ENCODE data around the gene ARHGEF19.

ARHGEF19 gene

GRCh38 chr1:16153096-16153998 is 59.1 kb downstream of the ARHGEF19 start:
- in situ Hi-C loops (cut with HindIII; ENCODE audit: low sequenced_read_pairs) = no loop called here

GRCh38 chr1:16152481-16153087 is 59.9 kb downstream of the ARHGEF19 start:
- in situ Hi-C loops (cut with HindIII; ENCODE audit: low sequenced_read_pairs) = no loop called here

DNA sequence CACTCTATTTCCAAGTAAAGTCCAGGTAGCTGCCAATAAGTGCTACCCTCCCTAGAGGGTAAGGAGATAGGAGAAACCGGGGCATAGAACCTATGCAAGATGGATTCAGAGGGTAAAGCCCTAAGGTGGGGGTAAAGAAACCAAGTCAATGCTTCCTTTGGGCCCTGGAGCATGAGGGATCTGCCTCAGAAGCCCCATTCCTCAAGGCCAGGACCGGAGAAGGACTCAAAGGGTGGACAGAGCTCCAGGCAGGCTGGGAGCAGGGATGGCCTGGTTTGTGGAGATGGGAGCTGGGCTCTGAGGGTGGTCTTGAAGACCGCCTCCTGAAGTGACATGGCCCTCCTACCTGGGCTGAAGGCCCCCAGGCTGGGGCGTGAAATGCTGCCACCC is 60.5 kb downstream of the ARHGEF19 start:
- in situ Hi-C loops (cut with HindIII; ENCODE audit: low sequenced_read_pairs) = no loop called here

DNA sequence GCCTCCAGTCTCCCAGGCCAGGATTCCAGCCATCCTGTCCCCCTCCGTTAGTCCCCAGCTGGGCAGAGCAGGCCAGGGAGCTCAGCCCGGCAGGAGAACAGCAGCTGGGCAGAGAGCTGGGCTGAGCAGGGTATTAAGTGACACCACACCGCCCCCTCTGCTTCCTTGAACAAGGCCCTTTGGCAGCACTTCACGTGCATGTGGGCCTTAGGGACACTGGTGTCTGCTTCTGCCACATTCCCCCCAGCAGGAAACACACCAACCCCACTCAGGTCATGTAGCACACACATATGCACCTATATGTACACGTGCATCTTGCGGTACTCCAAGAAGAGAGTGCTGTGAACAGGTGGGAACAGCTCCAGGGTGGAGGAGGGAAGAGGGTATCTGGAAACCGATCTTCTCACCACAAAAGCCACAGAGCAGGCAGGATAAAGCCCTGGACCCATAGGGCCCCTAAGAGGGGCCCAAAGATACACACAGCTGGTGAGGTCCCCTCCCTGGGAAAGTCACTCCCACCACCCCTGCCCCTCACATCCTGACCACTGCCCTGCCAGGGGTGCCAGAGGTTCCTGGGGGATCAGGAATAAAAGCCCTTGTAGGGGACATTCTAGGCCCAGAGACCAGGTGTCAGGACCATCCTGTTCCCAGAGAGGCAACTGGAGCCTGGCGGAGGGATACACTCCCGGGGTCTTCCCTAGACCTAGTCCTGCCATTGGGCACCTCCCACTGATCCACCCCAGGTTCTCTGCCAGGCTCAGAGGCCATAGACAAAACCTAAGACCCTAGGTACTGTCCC is 61.1 kb downstream of the ARHGEF19 start:
- in situ Hi-C loops (cut with HindIII; ENCODE audit: low sequenced_read_pairs) = no loop called here

GRCh38 chr1:16150508-16150907 is 61.9 kb downstream of the ARHGEF19 start:
- in situ Hi-C loops (cut with HindIII; ENCODE audit: low sequenced_read_pairs) = no loop called here

DNA sequence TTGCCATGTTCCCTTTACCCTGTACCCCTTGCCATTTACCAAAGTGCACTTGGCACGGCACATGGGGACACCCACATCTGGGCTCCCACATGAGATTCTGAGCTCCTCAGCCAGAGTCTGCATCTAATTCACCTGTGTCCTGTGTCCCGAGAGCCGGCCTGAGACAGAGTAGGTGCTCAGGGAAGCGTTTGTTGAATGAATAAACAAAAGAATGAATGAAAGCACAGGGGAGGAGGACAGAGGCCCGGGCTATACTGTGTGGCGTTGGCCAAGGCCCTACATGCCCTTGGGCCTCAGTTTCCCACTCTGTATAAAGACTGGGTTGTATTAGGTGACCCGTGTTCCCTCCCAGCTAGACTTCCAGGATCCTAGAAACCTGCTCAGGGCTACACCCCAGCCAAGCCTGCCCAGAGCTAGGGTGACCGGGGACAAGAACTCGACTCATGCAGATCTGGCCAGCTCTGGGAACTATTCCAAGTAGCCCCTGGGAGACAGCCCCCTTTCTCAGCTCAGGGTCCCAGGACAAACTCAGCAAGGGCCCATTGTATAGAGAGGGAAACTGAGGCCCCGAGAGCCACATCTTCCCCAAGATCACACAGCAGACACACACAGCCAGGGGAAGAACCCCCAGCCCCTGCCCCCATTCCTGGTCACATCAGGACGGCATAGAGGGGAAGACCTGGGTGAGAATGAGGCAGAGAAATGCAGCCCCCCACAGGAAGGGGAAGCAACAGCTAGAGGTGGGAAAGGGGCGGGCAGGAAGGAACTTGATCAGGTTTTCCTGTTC is 62.6 kb downstream of the ARHGEF19 start:
- in situ Hi-C loops (cut with HindIII; ENCODE audit: low sequenced_read_pairs) = no loop called here

DNA sequence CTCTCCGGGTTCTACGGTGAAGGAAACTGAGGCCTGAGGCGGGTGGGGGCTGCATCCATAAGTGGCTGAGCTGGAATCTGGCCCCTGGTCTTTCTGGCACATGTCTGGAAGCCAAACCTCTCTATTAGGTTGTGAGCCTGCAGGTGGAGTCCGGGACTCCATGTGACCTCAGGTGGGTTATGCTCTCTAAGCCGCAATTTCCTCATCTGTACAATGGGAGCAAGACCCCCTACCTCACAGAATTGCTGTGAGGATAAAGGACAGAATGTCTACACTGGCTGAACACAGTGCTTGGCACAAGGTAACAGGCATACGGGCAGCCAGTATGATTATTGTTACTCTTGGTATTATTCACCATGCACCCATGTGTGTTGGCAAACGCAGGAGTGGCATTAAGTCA is 63.3 kb downstream of the ARHGEF19 start:
- in situ Hi-C loops (cut with HindIII; ENCODE audit: low sequenced_read_pairs) = no loop called here

DNA sequence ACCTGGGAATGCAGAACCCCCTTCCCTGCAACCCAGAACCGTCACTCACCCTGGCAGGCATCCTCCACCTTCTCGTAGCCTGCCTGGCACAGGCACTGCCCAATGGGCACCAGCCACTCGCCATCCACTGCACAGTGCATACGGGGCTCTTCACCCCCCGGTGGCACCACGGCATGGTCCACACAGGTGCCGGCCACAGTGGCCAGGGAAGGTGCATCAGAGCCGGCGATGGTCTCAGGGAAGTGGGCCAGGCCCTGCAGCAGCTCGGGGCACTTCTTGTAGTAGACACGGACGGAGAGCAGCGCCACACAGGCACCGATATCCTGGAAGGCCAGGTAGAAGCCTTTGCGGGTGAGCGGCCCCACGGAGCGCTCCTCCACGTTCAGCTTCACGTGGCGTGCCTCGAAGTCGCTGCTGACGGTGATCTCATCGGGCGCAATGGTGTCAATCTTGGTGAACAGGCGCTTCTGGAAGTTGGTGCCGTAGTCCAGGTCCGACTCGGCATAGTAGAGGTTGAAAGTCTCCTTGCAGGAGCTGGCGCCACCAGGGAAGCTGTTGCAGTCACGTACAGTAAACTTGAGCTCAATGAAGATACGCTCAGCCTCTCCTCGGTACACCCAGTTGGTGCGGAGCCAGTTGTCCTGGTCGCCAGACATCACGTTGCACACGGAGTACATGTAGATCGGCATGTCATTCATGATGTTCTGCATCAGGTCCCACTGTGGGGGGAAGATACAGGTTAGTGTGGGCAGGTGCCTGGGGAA is 63.9 kb downstream of the ARHGEF19 start:
- in situ Hi-C loops (cut with HindIII; ENCODE audit: low sequenced_read_pairs) = no loop called here

Measured in DLD1 (cell line).